Medulla oblongata (tissue), 1 donor: ENCODE data around the gene MEIOSIN.
"Not testable (repeated sequence)": the region's sequence is repeated elsewhere in the genome, so short reads cannot be mapped to it uniquely, and the experiment has no call there.

ENCODE experiments used
- DNase-seq: peaks from one replicate; pipeline ENCODE4 v3.0.0-alpha.2; 2015; ENCODE audit errors: extremely low spot score

MEIOSIN gene, protein sequence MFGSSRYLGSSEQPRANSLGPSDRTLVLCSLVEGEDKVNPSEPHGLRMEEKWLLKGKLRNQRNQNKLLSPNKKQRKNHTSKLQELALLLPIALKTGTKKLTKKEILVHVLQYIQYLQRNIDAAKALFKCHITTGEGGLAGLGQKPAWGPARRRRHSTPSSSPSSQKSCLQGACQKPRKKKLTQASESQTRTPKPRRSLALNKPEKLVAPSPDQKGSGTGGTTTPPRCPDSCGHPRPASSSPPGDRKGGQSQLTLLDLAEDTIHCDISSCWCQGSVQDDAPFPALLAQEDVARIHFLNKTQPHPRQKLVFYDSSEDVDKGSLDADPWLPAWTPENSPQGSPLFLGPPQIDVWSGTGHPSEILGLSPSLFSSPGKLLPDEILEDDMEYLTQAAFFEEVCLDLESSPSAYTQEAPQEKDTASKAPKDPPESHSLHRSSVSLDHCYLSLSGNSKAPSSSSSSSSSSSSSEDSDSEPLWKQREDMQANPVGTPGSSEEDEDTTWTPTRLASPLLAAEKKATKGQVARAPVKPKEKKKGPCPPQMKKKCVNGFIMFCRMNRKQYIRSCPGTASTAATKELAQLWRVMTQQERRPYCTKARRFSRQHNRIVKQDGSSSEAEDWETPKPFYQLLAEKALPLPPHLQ

DNA sequence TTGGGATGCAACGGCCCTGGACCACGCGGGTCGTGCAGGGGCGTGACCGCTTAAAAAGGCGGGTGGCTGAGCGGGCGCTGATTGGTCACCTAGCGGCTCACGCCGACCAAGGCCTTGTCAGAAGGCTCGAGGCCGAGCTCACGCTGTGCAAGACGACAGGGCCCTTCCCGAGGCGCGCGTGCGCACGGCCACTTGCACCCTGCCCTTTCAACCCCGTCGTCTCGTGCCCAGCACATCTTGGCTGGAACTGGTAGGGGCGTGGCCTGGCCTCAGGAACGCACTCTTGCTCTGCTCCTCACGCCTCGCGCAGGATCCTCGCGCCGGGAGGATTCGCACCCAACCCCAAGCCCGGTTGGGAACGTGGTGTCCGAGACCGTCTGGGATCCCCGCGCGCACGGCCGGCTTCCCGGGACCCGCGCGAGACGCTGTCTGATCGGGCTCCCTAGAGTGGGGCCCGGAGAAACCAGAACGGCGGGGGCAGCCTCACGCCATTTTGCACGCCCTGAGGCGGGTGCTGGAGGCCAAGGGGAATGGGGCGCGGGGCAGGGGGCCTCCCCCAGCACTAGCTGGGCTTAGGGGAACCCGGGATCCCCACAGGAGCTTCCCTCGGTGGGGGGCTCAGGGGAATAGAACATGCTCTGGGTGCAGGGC lies at the start of gene MEIOSIN:
TSS of gene MEIOSIN (plus strand) at position 280 of the 651 bp plus-strand sequence. CDS start 1,938 bp downstream, outside the sequence.
- DNase-seq: no peak

DNA sequence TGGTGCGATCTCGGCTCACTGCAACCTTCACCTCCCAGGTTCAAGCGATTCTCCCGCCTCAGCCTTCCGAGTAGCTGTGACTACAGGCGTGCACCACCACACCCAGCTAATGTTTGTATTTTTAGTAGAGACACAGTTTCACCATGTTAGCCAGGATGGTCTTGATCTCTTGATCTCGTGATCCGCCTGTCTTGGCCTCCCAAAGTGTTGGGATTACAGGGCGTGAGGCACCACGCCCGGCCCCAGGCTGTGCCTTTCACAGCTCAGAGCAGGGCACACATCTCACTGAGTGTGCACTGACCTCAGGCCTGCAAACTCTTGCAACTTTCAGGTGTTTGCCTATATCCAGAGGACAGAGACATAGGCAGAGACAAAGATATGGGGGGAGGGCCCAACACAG lies 48.2 kb upstream of the MEIOSIN start:
- not testable (repeated sequence) for DNase-seq

DNA sequence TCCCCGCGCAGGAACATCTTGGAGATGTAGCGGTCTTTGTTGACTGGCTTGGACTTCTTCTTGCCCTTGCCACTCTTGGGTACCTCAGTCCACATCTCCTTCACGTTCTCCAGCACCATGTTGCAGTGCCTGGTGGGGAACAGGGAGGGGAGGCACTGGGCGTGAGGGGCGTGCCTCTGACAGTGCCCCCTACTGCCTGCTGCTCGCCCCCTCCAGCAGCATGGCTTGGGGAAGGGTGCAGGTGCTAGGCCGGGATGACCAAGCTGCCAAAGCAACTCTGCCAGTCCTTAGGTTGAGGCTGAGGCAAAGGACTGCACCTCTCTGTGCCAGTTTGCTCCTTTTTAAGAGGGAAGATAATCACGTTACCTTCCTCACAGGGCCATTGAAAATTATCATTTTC lies 45.6 kb upstream of the MEIOSIN start:
- no peak for DNase-seq

DNA sequence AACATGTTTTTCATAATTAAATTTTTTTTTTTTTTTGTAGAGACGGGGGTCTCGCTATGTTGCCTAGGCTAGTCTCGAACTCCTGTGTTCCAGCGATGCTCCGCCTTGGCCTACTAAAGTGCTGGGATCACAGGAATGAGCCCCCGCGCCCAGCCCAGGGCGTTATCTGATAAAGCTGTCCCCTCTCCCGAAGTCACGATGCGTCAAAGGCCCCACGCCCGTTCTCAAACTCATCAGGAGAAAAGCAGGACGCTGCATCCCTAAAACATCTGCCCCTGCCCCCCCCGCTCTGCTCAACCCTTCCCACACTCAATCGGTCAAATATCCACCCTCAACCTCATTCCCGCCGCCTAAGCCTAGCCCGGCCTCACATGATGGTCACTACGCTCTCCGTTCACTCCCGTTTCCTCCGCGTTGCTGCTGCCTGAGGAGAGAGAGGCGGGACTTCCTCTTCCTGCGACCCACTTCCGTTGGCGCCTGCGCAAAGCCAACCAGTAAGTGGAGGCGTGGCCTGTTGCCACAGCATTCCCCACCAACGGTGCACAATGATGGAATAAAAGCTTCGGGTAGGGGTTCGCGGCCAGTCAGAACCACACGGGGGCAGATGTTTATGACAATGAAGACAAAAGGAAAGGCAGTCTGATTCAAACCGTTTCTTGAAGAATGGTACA lies 41.6 kb upstream of the MEIOSIN start, which contains the start of gene SNRPD2:
TSS of gene SNRPD2 (minus strand) at position 438 of the 671 bp plus-strand sequence. CDS start at position 373, 65 bp downstream.
- peak; percentile 96 for DNase-seq

DNA sequence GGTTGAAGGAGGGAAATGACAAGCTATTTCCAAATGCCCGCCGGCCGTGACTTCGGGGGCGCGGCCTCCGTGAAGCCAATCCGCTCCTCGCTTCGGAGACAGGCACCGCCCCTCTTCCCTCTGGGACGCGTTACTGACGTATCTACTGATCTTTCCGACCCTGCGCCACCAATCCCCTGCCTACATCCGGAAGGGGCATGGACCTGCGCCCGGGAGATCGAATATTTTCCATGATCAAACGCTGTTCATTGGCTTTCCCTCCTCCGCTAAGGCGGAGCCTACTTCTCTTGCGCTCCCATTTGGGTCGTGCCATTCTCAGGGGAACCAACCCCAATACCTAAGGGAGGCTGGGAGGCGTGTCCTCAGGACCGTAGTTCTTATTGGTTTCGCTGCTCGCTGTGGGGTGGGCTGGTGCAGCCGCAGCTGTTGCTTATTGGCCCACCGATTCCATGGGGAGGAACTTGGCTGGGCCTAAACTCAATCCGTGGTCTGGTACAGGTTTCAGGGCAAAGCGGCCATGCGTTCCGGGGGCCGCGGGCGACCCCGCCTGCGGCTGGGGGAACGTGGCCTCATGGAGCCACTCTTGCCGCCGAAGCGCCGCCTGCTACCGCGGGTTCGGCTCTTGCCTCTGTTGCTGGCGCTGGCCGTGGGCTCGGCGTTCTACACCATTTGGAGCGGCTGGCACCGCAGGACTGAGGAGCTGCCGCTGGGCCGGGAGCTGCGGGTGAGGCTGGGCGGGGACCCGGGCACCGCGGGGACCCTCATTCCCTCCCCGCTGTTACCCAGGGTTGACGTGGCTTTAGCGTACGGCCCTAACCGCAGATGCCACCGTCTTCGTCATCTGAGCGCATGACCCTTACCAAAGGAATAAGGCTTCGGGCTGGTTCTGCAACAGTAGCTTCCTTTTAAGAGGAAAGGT lies 40.8 kb upstream of the MEIOSIN start, which contains the start of gene QPCTL:
TSS of gene QPCTL (plus strand) at position 480 of the 919 bp plus-strand sequence. CDS start at position 518, 38 bp downstream.
- DNase-seq: peak; percentile 99

DNA sequence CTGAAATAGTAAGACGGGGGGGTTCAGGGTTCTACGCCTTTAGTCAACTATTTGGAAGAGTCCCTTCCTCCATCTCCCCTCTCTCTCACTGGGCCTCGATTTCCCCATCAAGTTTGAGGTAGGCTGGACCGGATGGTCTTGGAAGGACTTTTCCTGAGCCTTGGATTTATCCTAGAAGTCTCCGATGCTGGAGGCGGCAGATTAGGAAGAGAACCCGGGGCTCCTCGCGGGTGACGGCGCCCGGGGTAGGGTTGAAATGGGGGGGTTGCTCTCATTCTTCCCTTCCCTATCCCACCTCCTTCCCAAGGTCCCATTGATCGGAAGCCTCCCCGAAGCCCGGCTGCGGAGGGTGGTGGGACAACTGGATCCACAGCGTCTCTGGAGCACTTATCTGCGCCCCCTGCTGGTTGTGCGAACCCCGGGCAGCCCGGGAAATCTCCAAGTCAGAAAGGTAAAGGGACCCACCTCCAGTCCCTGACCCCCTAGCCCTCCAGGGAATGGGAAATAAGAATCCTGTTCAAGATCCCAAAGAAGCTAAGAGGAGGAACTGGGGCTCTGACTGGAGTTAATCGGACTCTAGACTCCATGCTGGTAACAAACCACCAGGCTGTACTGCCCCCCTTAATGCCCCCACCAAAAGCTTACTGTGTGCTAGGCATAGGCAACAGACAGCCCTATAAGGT lies 40.0 kb upstream of the MEIOSIN start:
- DNase-seq: peak; percentile 75

DNA sequence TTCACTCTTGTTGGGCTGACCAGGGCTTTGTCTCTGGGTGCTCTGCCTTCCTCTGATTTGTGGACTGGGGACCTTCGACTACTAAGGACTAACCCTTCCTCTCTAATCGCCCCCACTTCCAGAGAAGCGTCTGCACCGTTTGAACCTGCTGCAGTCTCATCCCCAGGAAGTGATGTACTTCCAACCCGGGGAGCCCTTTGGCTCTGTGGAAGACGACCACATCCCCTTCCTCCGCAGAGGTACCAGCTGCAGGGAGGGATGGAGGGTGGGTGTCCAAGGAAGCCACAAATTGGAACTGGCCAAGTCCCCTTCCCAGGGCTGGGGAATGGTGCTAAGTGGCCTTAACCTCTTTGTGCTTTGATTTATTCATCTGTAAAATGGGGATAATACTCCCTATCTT lies 31.6 kb upstream of the MEIOSIN start:
- DNase-seq: no peak

DNA sequence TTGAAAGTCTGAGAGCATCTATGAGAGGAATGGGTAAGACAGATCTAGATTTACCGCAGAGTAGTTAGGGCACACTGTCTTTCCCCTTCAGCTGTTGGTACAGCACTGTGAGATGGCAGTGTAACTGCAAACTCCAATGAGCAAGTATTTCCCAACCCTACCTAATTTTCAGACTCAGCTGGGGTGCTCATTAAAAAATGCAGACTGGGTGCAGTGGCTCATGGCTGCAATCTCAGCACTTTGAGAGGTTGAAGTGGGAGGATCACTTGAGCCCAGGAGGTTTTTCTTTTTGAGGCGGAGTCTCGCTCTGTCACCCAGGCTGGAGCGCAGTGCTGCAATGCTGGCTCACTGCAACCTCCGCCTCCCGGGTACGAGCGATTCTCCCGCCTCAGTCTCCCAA lies 28.1 kb upstream of the MEIOSIN start:
- no peak for DNase-seq

DNA sequence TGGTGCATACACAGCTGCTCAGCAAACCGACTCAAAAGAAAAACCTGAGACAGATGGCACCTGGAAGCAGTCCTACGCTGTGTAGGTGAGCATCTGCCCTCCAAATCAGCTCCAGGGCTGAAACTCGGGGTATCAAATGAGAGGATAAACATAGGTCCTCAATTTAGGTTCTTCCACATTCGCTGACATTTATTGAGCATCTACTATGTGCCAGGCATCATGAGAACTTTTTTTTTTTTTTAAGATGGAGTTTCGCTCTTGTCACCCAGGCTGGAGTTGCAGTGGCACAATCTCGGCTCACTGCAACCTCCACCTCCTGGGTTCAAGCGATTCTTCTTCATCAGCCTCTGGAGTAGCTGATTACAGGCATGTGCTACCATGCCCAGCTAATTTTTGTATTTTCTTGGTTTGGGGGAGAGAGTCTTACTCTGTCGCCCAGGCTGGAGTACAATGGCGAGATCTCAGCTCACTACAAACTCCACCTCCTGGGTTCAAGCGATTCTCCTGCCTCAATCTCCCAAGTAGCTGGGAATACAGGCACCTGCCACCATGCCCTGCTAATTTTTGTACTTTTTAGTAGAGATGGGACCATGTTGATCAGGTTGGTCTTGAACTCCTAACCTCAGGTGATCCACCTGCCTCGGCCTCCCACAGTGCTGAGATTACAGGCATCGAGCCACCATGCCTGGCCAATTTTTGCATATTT lies 27.4 kb upstream of the MEIOSIN start:
- DNase-seq: no peak

DNA sequence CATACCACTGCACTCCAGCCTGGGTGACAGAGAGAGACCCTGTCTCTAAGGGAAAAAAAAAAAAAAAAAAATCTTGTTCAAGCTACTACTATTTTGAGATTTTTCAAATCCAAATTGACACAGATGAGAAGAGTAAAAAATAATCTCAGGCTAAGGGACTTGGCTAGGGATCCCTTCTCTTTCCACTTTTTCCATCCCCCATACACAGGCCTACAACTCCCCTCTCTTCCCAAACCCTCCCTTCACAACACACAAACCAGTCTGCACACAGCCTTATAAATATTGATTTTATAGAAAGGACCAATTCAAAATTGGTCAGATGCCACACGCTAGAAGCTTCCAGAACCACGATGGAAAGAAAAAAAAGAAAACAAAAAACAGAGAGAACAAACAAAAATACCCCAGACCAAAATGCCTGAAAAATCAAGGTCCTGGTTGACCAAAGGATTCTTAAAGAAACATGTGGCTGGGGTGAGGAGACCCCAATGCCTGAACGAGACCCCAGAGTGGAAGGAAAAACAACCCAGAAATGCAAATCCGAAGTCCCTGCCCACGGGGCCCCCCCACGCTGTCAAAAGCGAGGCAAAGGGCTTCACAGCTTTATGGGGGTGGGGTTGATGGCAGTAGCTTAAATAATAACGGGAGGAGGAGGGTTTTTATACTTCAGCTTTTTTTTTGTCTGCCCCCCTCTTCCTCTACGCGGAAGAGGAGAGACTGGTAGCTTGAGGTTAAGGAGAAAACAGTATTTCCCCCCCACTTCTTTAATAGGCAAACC lies 22.7 kb upstream of the MEIOSIN start:
- no peak for DNase-seq

DNA sequence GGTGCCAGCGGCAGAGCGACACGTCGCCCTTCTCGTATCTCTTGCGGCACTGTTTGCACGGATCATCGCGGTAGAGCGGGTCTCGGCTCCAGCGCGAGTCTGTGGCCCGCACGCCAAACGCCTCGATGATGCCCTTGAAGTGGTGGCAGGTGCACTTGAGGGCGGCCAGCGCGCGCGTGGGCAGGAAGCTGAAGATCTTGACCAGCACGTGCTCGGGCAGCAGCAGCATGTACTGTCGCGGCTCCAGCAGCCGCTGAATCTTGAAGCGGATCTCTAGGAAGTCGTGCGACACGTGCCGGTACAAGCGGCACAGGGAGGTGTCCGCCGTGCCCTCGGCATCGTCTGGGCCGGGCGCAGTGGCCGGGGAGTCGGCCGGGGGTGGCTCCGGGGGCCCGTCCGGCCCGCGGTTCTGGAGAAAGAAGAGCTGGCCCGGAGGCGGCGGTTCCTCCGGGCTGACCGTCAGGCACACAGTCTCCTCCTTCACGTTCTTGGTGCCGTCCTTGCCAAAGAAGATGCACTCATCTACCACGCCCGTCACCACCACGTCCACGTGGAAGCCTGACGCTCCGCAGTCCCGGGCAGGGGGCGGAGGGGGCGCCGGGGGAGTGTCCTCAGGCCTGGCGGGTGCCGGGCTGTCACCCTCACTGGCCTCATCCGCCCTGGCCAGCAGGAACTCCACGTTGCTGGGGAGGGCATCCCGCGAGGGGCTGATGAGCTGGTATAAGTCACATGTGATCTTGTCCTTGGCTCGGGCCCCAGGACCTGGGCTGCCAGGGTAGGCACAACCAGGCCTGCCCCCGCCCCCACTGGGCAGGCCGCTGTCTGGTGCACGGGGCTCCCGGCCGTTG lies 21.2 kb upstream of the MEIOSIN start:
- DNase-seq: no peak

DNA sequence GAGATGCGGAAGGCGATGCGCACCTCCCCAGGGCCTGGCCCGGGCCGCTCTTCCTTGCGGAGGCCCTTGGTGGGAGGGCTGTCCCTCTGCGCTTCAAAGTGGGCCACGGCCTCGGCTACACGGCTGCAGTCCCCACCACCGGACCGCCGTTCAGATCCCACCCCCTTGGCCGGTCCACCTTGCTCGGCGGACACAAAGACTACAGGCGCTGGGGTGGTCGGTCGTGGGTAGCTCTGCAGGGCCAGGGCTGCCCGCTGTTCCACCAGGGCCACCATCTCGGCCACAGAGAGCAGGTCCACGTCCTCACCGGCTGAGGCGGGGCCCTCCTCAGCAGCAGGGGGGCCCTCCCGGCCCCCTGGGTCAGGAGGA lies 20.6 kb upstream of the MEIOSIN start:
- DNase-seq: no peak

DNA sequence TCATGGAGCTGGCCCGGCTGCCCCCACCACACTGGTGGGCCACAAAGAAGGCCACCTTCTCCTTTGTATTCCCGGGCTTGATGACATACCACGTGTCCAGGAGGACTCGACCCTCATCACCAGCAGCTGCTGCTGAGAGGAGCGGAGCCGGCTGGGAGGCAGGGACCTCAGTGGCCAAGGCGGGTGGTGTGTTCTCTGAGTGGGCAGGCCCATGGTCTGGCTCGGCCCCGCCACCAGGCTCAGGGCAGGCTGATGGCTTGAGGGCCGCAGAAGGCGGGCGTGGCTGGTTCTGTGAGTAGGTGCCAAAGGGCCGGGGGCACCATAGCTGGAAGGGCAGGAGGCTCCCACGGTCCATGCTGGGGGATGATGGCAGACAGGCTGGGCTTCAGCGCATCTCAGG lies 20.1 kb upstream of the MEIOSIN start:
- DNase-seq: no peak

DNA sequence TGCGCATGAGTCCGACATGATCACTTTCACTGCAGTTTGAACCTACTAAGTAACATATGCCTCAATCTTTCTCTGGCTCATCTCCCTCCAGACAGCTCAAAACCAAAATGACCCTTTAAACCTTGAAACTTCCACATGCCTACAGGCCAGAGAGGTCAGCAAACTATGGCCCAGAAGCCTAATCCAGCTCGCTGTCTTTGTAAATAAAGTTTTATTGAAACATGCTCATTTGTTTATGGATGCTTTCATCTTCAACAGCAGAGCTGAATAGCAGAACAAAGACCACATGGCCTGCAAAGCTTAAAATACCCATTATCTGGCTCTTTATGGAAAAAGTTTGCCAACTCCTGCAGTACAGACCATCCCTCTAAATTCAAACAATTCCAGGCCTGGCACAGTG lies 18.1 kb upstream of the MEIOSIN start:
- DNase-seq: no peak

DNA sequence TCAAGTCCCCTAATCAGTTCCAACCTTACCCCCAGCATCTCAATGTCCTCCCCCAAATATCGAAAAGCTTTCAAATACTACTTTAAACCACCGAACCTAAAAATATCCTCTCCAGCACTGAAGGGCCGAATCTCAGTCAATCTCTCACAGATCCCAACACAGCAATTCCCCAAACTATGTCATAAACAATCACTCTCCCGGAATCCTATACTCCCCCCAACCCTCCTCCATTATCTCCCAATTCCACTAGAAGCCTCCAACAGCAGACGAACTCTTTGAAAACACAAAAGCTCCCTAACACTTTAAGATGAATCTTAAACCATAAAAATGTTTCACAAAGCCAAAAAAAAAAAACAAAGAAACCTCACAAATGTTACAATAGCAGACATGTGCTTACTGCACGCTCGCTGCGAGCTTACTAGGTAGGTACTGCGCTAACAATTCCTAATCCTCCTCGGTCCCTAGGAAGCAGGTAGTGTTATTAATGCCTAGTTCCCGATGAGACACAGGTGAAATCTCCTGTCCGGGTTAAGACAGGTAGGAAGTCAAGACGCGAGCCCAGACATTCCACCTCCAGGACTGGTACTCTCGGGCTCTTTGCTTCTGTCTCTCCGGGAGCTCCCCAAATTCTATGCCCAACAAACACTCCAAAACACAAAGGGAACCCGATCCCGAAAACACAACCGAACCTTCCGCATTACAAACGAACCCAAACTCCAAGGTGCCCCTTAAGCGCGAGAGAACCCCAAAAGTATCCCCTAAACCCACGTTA lies 16.7 kb upstream of the MEIOSIN start:
- no peak for DNase-seq

DNA sequence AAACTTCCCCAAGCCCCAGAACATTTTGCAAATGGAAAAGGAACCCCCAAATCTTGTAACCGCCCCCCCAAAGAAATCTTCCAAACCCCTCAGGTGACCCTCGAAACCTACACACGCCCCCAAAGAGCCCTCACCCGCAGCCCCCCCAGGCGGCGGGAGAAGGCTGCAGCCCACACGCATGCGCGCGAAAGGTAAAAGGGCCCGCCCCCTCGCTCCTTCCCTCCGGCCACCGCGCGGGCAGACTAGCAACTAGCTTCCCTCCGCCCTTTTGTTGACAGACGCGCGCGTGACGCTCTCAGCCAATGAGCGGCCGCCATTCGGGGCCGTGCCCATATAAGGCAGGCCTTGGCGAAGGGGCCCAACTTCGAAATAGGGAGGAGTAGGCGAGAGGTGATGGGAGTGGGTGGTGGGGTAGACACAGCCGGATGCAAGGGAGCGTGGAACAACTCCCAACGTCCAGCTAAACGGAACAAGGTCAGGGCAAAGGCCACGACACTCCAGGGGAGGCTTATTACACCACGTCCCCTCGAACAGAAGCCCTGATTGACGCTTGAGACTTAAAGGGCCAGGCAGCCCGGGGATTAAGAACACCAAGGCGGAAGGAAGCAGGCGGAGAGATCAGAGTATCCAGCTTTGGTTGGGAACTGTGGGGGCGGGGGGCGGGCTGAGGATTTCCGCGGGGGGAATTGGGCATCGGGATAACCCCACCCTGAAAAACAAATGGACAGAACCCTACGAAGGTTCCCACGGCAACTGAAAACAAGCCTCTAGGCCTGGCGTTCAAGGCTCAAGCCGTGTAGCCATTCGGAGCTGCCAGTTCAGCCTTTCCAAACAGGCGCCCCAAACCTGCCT lies 15.9 kb upstream of the MEIOSIN start:
- peak; percentile 99 for DNase-seq
